Muscle of leg (tissue), 16 donors: ENCODE measurements around the gene PABPN1. TPM values are rescaled to one million over a fixed set of nuclear protein-coding genes. Genes with fewer than 3 reads are reported as not detected.
A peak's percentile ranks its signal among the peaks of the same experiment; 100 is the strongest.
"Not testable (repeated sequence)": the region's sequence is repeated elsewhere in the genome, so short reads cannot be mapped to it uniquely, and the experiment has no call there.

ENCODE experiments used
- DNase-seq: peaks from one replicate; pipeline ENCODE4 v3.0.0; 2013
- H3K27ac ChIP-seq: one replicate; pipeline ENCODE4 v1.5.1; 2013; ENCODE audit warnings: mild to moderate bottlenecking, low read length, control low read depth
- H3K27me3 ChIP-seq: one replicate; pipeline ENCODE4 v1.6.1; 2013; ENCODE audit warnings: low read length; ENCODE audit not compliant: control insufficient read depth, insufficient read depth
- H3K36me3 ChIP-seq: one replicate; pipeline ENCODE4 v1.6.1; 2013; ENCODE audit warnings: low read length; ENCODE audit not compliant: control insufficient read depth, insufficient read depth
- H3K4me1 ChIP-seq: one replicate; pipeline ENCODE4 v1.6.1; 2013; ENCODE audit warnings: low read length; ENCODE audit not compliant: control insufficient read depth, insufficient read depth
- H3K4me3 ChIP-seq: one replicate; pipeline ENCODE4 v1.5.1; 2013; ENCODE audit warnings: low read length, control low read depth
- H3K9me3 ChIP-seq: replicated peaks from 2 replicates; pipeline ENCODE4 v1.6.1; 2013; ENCODE audit warnings: low read depth, low read length; ENCODE audit not compliant: control insufficient read depth
- WGBS: methylation state at CpG from one replicate; pipeline ENCODE4 v1.1.5; 2013; ENCODE audit warnings: missing lambda C conversion rate; ENCODE audit not compliant: insufficient coverage; 5-methylcytosine and 5-hydroxymethylcytosine counted together
- long read RNA-seq, 11 donors: transcript quantifications; one replicate each; lab custom pipeline, GENCODE V29; 2026
- polyA plus RNA-seq, 8 donors: library from polyadenylated mRNA; unstranded; fragments of 120-200 nt; gene quantifications; one replicate each; pipeline versions ENCODE4 v1.2.1 to v1.2.3, GENCODE V29; 2013; ENCODE audit warnings: inconsistent platforms in 1 of 8, low replicate concordance in 1 of 8; ENCODE audit not compliant: insufficient read length in 8 of 8, insufficient read depth in 1 of 8
- total RNA-seq: library from RNA; stranded (reverse); fragments of 120-200 nt; gene quantifications from one replicate; pipeline ENCODE4 v1.2.4, GENCODE V29; 2013

Gene PABPN1, protein sequence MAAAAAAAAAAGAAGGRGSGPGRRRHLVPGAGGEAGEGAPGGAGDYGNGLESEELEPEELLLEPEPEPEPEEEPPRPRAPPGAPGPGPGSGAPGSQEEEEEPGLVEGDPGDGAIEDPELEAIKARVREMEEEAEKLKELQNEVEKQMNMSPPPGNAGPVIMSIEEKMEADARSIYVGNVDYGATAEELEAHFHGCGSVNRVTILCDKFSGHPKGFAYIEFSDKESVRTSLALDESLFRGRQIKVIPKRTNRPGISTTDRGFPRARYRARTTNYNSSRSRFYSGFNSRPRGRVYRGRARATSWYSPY
- total RNA-seq = 58.2 TPM
- 100 to 1,000 TPM; 103 to 134 (median 123) TPM for polyA plus RNA-seq
- long read RNA-seq, donor 1, transcript PABPN1-202 (6 exons, 2,768 nt) = minor isoform, 6 of 27 reads
- long read RNA-seq, donor 1, transcript PABPN1-201 (7 exons, 2,001 nt) = major isoform, 19 of 27 reads
- long read RNA-seq, donor 1, partial matches to known transcripts = 0 of 27 reads
- long read RNA-seq, donor 1, other reads (novel, unspliced or antisense) = 0 of 27 reads
- long read RNA-seq, donor 2, transcript PABPN1-201 (7 exons, 2,001 nt) = major isoform, 5 of 7 reads
- long read RNA-seq, donor 2, partial matches to known transcripts = 0 of 7 reads
- long read RNA-seq, donor 2, other reads (novel, unspliced or antisense) = 0 of 7 reads
- long read RNA-seq, donor 3, transcript PABPN1-202 (6 exons, 2,768 nt) = minor isoform, 20 of 64 reads
- long read RNA-seq, donor 3, transcript PABPN1-201 (7 exons, 2,001 nt) = major isoform, 32 of 64 reads
- long read RNA-seq, donor 3, partial matches to known transcripts = 5 of 64 reads
- long read RNA-seq, donor 3, other reads (novel, unspliced or antisense) = 0 of 64 reads
- long read RNA-seq, donor 4, transcript PABPN1-201 (7 exons, 2,001 nt) = major isoform, 20 of 38 reads
- long read RNA-seq, donor 4, transcript PABPN1-207 (6 exons, 1,220 nt) = minor isoform, 5 of 38 reads
- long read RNA-seq, donor 4, partial matches to known transcripts = 6 of 38 reads
- long read RNA-seq, donor 4, other reads (novel, unspliced or antisense) = 0 of 38 reads
- long read RNA-seq, donor 5, transcript PABPN1-202 (6 exons, 2,768 nt) = minor isoform, 5 of 97 reads
- long read RNA-seq, donor 5, transcript PABPN1-201 (7 exons, 2,001 nt) = major isoform, 60 of 97 reads
- long read RNA-seq, donor 5, transcript PABPN1-207 (6 exons, 1,220 nt) = minor isoform, 6 of 97 reads
- long read RNA-seq, donor 5, partial matches to known transcripts = 18 of 97 reads
- long read RNA-seq, donor 5, other reads (novel, unspliced or antisense) = 0 of 97 reads
- long read RNA-seq, donor 6, transcript PABPN1-202 (6 exons, 2,768 nt) = minor isoform, 23 of 91 reads
- long read RNA-seq, donor 6, transcript PABPN1-201 (7 exons, 2,001 nt) = major isoform, 38 of 91 reads
- long read RNA-seq, donor 6, partial matches to known transcripts = 22 of 91 reads
- long read RNA-seq, donor 6, other reads (novel, unspliced or antisense) = 0 of 91 reads
- long read RNA-seq, donor 7, transcript PABPN1-201 (7 exons, 2,001 nt) = major isoform, 20 of 39 reads
- long read RNA-seq, donor 7, transcript PABPN1-202 (6 exons, 2,768 nt) = minor isoform, 10 of 39 reads
- long read RNA-seq, donor 7, partial matches to known transcripts = 0 of 39 reads
- long read RNA-seq, donor 7, other reads (novel, unspliced or antisense) = 0 of 39 reads
- long read RNA-seq, donor 8, transcript PABPN1-202 (6 exons, 2,768 nt) = minor isoform, 11 of 34 reads
- long read RNA-seq, donor 8, transcript PABPN1-201 (7 exons, 2,001 nt) = major isoform, 17 of 34 reads
- long read RNA-seq, donor 8, partial matches to known transcripts = 5 of 34 reads
- long read RNA-seq, donor 8, other reads (novel, unspliced or antisense) = 0 of 34 reads
- long read RNA-seq, donor 9, transcript PABPN1-201 (7 exons, 2,001 nt) = major isoform, 15 of 24 reads
- long read RNA-seq, donor 9, partial matches to known transcripts = 0 of 24 reads
- long read RNA-seq, donor 9, other reads (novel, unspliced or antisense) = 0 of 24 reads
- long read RNA-seq, donor 10, transcript PABPN1-201 (7 exons, 2,001 nt) = major isoform, 28 of 72 reads
- long read RNA-seq, donor 10, transcript PABPN1-207 (6 exons, 1,220 nt) = minor isoform, 5 of 72 reads
- long read RNA-seq, donor 10, transcript PABPN1-202 (6 exons, 2,768 nt) = minor isoform, 17 of 72 reads
- long read RNA-seq, donor 10, partial matches to known transcripts = 15 of 72 reads
- long read RNA-seq, donor 10, other reads (novel, unspliced or antisense) = 0 of 72 reads
- long read RNA-seq, donor 11, transcript PABPN1-202 (6 exons, 2,768 nt) = minor isoform, 11 of 30 reads
- long read RNA-seq, donor 11, transcript PABPN1-201 (7 exons, 2,001 nt) = major isoform, 13 of 30 reads
- long read RNA-seq, donor 11, partial matches to known transcripts = 0 of 30 reads
- long read RNA-seq, donor 11, other reads (novel, unspliced or antisense) = 0 of 30 reads

DNA sequence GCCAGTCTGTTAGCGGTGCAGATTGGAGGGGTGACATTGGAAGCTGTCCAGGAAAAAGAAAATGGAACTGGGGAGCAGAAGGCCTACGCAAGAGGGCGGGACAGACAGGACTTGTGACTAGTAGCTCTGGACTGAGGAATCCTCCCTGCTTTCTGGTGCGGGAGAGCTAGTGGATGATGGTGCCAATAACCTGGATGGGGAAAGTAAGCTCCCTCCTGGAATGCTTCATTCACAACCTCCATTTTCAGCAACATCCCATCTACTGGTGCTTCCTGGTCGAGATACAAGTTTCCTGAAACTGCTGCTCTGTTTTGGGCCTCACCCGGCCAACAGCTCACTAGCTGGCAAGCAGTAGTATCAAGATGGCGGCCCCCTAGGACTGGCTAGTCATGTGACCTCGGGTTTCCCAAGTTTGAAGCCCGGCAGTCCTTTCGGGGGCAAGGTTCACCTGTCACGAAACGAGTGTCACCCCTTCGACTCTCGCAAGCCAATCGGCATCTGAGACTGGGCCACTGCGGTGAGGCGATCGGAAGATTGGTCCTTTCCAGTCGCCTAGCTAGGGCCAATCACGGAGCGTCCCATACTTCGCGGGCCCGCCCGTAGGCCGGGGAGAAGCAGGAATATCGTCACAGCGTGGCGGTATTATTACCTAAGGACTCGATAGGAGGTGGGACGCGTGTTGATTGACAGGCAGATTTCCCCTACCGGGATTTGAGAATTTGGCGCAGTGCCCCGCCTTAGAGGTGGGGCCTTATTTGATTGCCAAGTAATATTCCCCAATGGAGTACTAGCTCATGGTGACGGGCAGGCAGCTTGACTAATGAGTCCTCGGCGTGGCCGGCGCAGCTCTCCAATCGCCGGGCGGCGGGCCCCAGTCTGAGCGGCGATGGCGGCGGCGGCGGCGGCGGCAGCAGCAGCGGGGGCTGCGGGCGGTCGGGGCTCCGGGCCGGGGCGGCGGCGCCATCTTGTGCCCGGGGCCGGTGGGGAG is at the start of gene PABPN1:
TSS of gene PABPN1 (plus strand) at position 874 of the 988 bp plus-strand sequence. CDS start at position 887, 13 bp downstream.
- H3K27ac ChIP-seq = peak within 1 kb of the TSS; percentile 99
- no peaks in the 10 kb centered on the region for H3K27me3 ChIP-seq
- H3K9me3 ChIP-seq = no peaks in the 10 kb centered on the region
- DNase-seq = peak; percentile 100
- peak within 1 kb of the TSS; percentile 86 for H3K4me3 ChIP-seq
- peaks cover 35% of the 10 kb centered on the region for H3K36me3 ChIP-seq
- peaks cover 21% of the 10 kb centered on the region for H3K4me1 ChIP-seq
- under 1% methylated on average over 60 of the region's 63 CpGs for WGBS

DNA sequence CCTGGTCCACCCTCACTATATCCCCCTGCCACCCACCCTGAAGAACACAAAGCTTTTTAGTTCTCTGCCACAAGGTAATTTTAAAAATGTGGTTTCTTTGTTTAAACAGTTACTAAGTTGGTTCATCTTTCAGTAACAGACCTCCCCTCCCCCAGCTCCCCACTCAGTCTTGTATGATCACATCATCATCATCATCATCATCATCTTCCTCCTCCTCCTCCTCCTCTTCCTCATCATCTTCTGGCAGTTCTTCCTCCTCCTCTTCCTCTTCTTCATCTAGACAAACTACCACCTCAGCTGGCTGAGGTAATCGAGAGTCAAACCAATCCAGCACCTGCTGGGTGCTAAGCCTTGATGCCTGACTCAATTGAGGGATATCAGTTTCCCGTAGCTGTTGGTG is 45.8 kb upstream of the PABPN1 start:
- Histone ChIP-seq H3K27ac (no peak overlapping the region), H3K36me3 (peaks cover 10% of the 10 kb centered on the region), H3K27me3 (no peaks in the 10 kb centered on the region), H3K4me3 (no peak overlapping the region), H3K9me3 (no peaks in the 10 kb centered on the region), H3K4me1 (no peaks in the 10 kb centered on the region)
- DNase-seq = no peak
- 57% methylated on average over 1 of the region's 2 CpGs for WGBS

DNA sequence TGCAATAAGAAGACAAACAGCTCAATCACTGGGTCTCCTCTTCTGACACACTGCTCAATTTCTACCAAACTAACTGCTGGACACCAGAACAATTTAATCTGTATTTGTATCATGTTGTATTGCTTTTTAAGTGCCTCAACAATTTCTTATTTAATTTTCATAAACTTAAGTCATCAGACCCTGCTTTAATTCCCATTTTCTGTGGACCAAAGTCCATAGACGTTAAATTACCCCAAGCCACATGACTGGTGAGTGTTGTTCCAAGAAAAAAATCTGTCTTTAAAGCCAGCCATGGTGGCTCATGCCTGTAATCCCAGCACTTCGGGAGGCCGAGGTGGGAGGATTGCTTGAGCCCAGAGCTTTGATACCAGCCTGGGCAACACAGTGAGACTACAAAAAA is 44.1 kb upstream of the PABPN1 start:
- WGBS = 89% methylated on average over 3 of the region's 3 CpGs
- peak overlapping the region; percentile 29 for H3K27ac ChIP-seq
- no peaks in the 10 kb centered on the region for H3K9me3 ChIP-seq
- H3K27me3 ChIP-seq = no peaks in the 10 kb centered on the region
- DNase-seq = no peak
- H3K4me1 ChIP-seq = no peaks in the 10 kb centered on the region
- H3K36me3 ChIP-seq = peaks cover 10% of the 10 kb centered on the region
- no peak overlapping the region for H3K4me3 ChIP-seq

DNA sequence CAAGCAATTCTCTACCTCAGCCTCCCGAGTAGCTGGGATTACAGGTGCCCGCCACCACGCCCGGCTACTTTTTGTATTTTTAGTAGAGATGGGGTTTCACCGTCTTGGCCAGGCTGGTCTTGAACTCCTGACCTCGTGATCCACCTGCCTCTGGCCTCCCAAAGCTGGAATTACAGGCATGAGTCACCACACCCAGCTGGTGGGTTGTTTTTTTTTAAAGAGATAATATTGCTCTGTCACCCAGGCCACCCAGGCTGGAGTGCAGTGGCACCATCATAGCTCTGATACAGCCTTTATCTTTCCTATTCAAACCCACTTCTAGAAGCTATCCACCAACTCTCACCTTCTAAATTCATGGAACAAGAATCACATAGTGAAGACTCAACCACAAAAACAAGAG is 43.3 kb upstream of the PABPN1 start:
- H3K27me3 ChIP-seq, H3K36me3 ChIP-seq, H3K27ac ChIP-seq, H3K4me3 ChIP-seq, DNase-seq, H3K9me3 ChIP-seq, H3K4me1 ChIP-seq: not testable (repeated sequence)
- WGBS = no CpG with 5 or more reads among the region's 6 CpGs

DNA sequence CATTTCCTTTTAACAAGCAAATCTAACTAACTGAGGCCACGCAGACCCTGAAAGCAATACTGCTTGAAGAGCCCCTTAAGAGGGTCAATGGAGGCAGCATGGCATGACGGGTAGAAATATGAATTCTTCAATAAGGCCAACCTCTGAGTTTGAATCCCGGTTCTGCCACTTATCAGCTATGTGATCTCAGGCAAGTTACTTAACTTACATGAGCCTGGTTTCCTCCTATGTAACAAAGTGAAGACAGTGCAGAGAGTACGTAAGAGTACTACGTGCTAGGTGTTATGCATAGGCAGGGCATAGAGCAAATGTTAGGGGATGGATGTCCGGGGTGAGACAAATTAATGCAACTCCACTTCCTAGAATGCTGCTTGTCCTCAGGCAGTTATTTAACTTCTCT is 40.0 kb upstream of the PABPN1 start:
- no peak for DNase-seq
- H3K4me1 ChIP-seq = peaks cover 9% of the 10 kb centered on the region
- H3K36me3 ChIP-seq = peaks cover 3% of the 10 kb centered on the region
- no peak overlapping the region for H3K4me3 ChIP-seq
- no peaks in the 10 kb centered on the region for H3K27me3 ChIP-seq
- no peaks in the 10 kb centered on the region for H3K9me3 ChIP-seq
- H3K27ac ChIP-seq = no peak overlapping the region
- WGBS = 100% methylated on average over 2 of the region's 6 CpGs

DNA sequence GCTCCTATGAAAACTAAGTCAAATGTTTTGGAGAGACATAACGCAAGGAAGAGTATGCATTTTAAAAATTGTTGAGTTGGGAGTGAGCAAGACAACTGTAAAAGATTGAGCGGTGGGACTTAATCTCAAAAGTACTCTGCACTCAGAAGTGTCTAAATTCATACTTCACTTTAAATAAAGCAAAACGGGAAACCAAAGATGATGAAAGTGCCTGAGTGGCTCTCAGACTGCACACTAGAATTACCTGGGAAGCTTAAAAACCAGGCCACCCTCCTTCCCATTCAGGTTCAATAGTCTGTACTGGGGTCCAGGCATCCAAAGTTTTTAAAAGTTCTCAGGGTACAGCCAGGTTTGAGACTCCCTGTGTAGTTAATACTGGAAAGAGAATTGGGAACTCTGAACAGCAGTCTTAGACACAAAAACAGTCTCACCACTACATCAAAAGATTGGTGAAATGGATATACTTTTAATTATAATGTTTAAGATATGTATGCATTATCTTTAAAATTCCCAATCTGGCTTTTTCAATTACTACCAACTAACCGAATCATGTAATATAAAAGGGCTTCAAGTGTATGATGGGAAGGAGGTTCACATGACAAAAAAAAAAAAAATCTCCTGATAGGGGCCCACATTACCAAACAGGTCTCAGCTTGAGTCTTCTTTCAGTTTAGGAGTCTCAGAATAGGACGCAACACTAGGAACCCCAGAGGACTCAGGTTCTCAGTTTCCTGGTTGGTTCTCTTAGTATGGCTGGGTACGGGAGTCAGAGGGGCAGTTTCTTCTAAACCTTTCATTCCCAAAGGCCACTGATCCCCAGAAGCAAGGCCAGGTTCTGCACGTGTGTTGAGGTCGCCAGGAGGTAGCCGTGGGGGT is 36.4 kb upstream of the PABPN1 start:
- H3K36me3 ChIP-seq = no peaks in the 10 kb centered on the region
- no peaks in the 10 kb centered on the region for H3K27me3 ChIP-seq
- H3K4me1 ChIP-seq = peaks cover 17% of the 10 kb centered on the region
- peak overlapping the region; percentile 80 for H3K4me3 ChIP-seq
- H3K9me3 ChIP-seq = no peaks in the 10 kb centered on the region
- DNase-seq = peak; percentile 52
- peak overlapping the region; percentile 92 for H3K27ac ChIP-seq
- WGBS = 70% methylated on average over 2 of the region's 9 CpGs

DNA sequence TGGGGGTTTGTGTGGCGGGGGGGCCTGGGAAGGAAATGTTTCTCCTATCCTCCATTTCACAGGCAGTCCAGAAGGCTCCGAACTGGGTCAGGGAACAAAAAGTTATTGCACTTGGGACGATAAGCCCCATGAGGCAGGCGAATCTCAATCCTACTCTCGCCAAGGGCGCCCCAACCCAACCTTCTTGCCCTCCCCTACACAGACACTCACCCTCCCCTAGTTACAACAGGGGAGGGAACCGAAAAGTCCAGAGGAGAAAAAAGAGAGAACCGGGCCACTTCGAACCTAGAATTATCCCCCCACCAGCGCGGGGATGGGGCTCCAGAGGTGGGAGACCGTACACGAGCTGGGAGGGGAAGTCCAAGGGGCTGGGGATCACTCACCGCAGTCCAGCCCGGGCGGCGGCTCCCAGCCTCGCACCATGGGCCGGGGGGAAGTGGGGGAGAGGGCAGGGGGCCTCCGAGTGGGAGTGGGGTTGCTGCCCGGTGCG is 35.7 kb upstream of the PABPN1 start:
- Histone ChIP-seq H3K4me3 (peak overlapping the region; percentile 80), H3K27ac (peak overlapping the region; percentile 92), H3K9me3 (no peaks in the 10 kb centered on the region), H3K27me3 (no peaks in the 10 kb centered on the region), H3K4me1 (peaks cover 17% of the 10 kb centered on the region), H3K36me3 (no peaks in the 10 kb centered on the region)
- no peak for DNase-seq
- no CpG with 5 or more reads among the region's 22 CpGs for WGBS
